Measurements from ENCODE around the gene RNF175. TPM values are rescaled to one million over a fixed set of nuclear protein-coding genes. Genes with fewer than 3 reads are reported as not detected.

Gene RNF175
- total RNA-seq, 2 donors from 2014 or later = not detected

GRCh38 chr4:153781717-153782416 lies 22.0 kb upstream of the RNF175 start:
- Histone ChIP-seq H3K27ac (no peak overlapping the region), H3K27me3 (no peaks in the 10 kb centered on the region), H3K36me3 (replicated peaks in 1 of 2; ENCODE audit: insufficient read depth in 1 of 2, low read depth in 2 of 2) (no peaks in the 10 kb centered on the region), H3K9me3 (no peaks in the 10 kb centered on the region), H3K4me3 (no peak overlapping the region), H3K4me1 (no peaks in the 10 kb centered on the region)
- no peak for DNase-seq
- WGBS, 2 donors = 23 to 28% methylated on average over 6 of the region's 6 CpGs
- intact Hi-C loops (cut with DNase I) = loop anchor here (10.0 kb wide), 1 partner anchor 533 kb away; no protein-coding TSS in a partner anchor
- no peak for ATAC-seq
- TF ChIP-seq CTCF (IDR thresholded peaks at IDR 0.05) = no peak
- TF ChIP-seq POLR2A (IDR thresholded peaks at IDR 0.05) = no peak

GRCh38 chr4:153781280-153781679 lies 21.5 kb upstream of the RNF175 start:
- Histone ChIP-seq H3K27me3 (no peaks in the 10 kb centered on the region), H3K4me3 (no peak overlapping the region), H3K9me3 (no peaks in the 10 kb centered on the region), H3K36me3 (replicated peaks in 1 of 2; ENCODE audit: insufficient read depth in 1 of 2, low read depth in 2 of 2) (no peaks in the 10 kb centered on the region), H3K4me1 (no peaks in the 10 kb centered on the region), H3K27ac (no peak overlapping the region)
- TF ChIP-seq POLR2A (IDR thresholded peaks at IDR 0.05) (no peak), CTCF (IDR thresholded peaks at IDR 0.05) (no peak)
- intact Hi-C loops (cut with DNase I) = loop anchor here (10.0 kb wide), 1 partner anchor 534 kb away; no protein-coding TSS in a partner anchor
- no peak for DNase-seq
- no peak for ATAC-seq
- WGBS, 2 donors = 84 to 87% methylated on average over 16 to 17 of the region's 17 CpGs

- H3K36me3 ChIP-seq (replicated peaks in 1 of 2; ENCODE audit: insufficient read depth in 1 of 2, low read depth in 2 of 2) = no peaks in the 10 kb centered on the region
- no peaks in the 10 kb centered on the region for H3K4me1 ChIP-seq
- H3K9me3 ChIP-seq = no peaks in the 10 kb centered on the region
- TF ChIP-seq POLR2A (IDR thresholded peaks at IDR 0.05) (no peak), CTCF (IDR thresholded peaks at IDR 0.05) (no peak)
- no peaks in the 10 kb centered on the region for H3K27me3 ChIP-seq
- ATAC-seq (no peak), DNase-seq (no peak)
- WGBS, 2 donors = 50 to 62% methylated on average over 1 of the region's 1 CpG
- intact Hi-C loops (cut with DNase I) = loop anchor here (10.0 kb wide), 1 partner anchor 534 kb away; no protein-coding TSS in a partner anchor
- no peak overlapping the region for H3K27ac ChIP-seq
- H3K4me3 ChIP-seq = no peak overlapping the region
These were observed 21.1 kb upstream of the RNF175 start for GRCh38 chr4:153780876-153781275.

- no peak for TF ChIP-seq POLR2A (IDR thresholded peaks at IDR 0.05)
- no peak for TF ChIP-seq CTCF (IDR thresholded peaks at IDR 0.05)
- DNase-seq = no peak
- ATAC-seq = no peak
- no peak overlapping the region for H3K4me3 ChIP-seq
- H3K36me3 ChIP-seq (replicated peaks in 1 of 2; ENCODE audit: insufficient read depth in 1 of 2, low read depth in 2 of 2) = no peaks in the 10 kb centered on the region
- no peaks in the 10 kb centered on the region for H3K9me3 ChIP-seq
- no peak overlapping the region for H3K27ac ChIP-seq
- no peaks in the 10 kb centered on the region for H3K27me3 ChIP-seq
- intact Hi-C loops (cut with DNase I) = loop anchor here (10.0 kb wide), 1 partner anchor 535 kb away; no protein-coding TSS in a partner anchor
- no peaks in the 10 kb centered on the region for H3K4me1 ChIP-seq
- 39 to 54% methylated on average over 2 of the region's 2 CpGs for WGBS, 2 donors
These were observed 20.4 kb upstream of the RNF175 start for GRCh38 chr4:153780221-153780620.

- Histone ChIP-seq H3K4me1 (no peaks in the 10 kb centered on the region), H3K27me3 (no peaks in the 10 kb centered on the region), H3K4me3 (no peak overlapping the region), H3K9me3 (no peaks in the 10 kb centered on the region), H3K36me3 (replicated peaks in 1 of 2; ENCODE audit: insufficient read depth in 1 of 2, low read depth in 2 of 2) (no peaks in the 10 kb centered on the region), H3K27ac (no peak overlapping the region)
- no peak for TF ChIP-seq POLR2A (IDR thresholded peaks at IDR 0.05)
- TF ChIP-seq CTCF (IDR thresholded peaks at IDR 0.05) = no peak
- DNase-seq (no peak), ATAC-seq (no peak)
- WGBS, 2 donors = 65 to 72% methylated on average over 1 of the region's 1 CpG
- intact Hi-C loops (cut with DNase I) = no loop called here
These were observed 18.6 kb upstream of the RNF175 start for GRCh38 chr4:153778383-153778782.
